Gastroesophageal sphincter (tissue), 3 donors: ENCODE results near the gene SNCA.

ENCODE experiments used
- CTCF ChIP-seq, 4 experiments: fragments of 200-600 bp in 2 of 4; fragments of 450-650 bp in 2 of 4; sonication (generic) in 1 of 4; IDR thresholded peaks; one replicate each; pipeline ENCODE4 v1.5.1; 2017 to 2019; ENCODE audit warnings: antibody characterized with exemption in 4 of 4, mild to moderate bottlenecking in 2 of 4, moderate library complexity in 2 of 4
- POLR2A ChIP-seq, 2 donors: fragments of 450-650 bp; IDR thresholded peaks; one replicate each; pipeline ENCODE4 v1.6.1; 2017; ENCODE audit warnings: antibody characterized with exemption in 2 of 2, mild to moderate bottlenecking in 2 of 2, moderate library complexity in 1 of 2
- POLR2AphosphoS5 ChIP-seq: sonication (generic); formaldehyde crosslinking; IDR thresholded peaks from one replicate; pipeline ENCODE4 v1.6.1; 2017; ENCODE audit warnings: antibody characterized with exemption

- TF ChIP-seq POLR2A (IDR thresholded peaks at IDR 0.05) (no peak), CTCF (IDR thresholded peaks at IDR 0.05) (no peak), POLR2AphosphoS5 (no peak)
These were observed 117.3 kb downstream of the SNCA start for GRCh38 chr4:89719536-89720090.
